GM12873 (cell line): ENCODE results near the gene ST3GAL3.

ENCODE experiments used
- CTCF ChIP-seq: IDR thresholded peaks from 2 replicates; pipeline ENCODE4 v1.5.1; 2012; ENCODE audit warnings: low read depth, mild to moderate bottlenecking, moderate library complexity, low read length, control low read depth; ENCODE audit not compliant: insufficient read depth; ENCODE audit errors: missing control alignments

Gene ST3GAL3

GRCh38 chr1:43847290-43847689 is 140.0 kb downstream of the ST3GAL3 start:
- TF ChIP-seq CTCF = no peak

GRCh38 chr1:43847882-43848281 is 140.5 kb downstream of the ST3GAL3 start:
- TF ChIP-seq CTCF = no peak

GRCh38 chr1:43849670-43850069 is 142.3 kb downstream of the ST3GAL3 start:
- TF ChIP-seq CTCF = no peak

GRCh38 chr1:43850591-43851233 is 143.4 kb downstream of the ST3GAL3 start:
- no peak for TF ChIP-seq CTCF

GRCh38 chr1:43851561-43852338 is 144.4 kb downstream of the ST3GAL3 start:
- TF ChIP-seq CTCF = no peak

GRCh38 chr1:43853161-43853921 is 146.0 kb downstream of the ST3GAL3 start:
- TF ChIP-seq CTCF = no peak

- no peak for TF ChIP-seq CTCF
These were observed 147.1 kb downstream of the ST3GAL3 start for GRCh38 chr1:43854473-43854872.
